ENCODE data around the gene KLHL15.

DNA sequence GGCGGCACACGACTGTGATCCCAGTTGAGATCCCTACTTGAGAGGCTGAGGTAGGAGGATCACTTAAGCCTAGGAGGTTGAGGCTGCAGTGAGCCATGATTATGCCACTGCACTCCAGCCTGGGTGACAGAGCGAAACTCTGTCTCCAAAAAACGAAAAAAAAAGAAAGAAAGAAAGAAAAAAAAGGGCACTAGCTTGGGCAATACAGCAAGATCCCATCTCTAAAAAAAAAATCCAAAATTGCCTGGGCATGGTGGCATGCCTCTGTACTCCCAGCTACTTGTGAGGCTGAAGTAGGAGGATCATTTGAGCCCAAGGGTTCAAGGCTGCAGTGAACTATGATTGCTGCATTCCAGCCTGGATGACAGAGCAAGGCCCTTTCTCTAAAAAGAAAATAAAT, 10.7 kb upstream of the KLHL15 start:
- TF ChIP-seq POLR2A (IDR thresholded peaks at IDR 0.05; ENCODE audit: low read depth, low read length) (no peak), MAZ (IDR thresholded peaks at IDR 0.05; ENCODE audit: borderline replicate concordance, low read depth, low read length) (no peak)
- TF ChIP-seq, protein P1, sequence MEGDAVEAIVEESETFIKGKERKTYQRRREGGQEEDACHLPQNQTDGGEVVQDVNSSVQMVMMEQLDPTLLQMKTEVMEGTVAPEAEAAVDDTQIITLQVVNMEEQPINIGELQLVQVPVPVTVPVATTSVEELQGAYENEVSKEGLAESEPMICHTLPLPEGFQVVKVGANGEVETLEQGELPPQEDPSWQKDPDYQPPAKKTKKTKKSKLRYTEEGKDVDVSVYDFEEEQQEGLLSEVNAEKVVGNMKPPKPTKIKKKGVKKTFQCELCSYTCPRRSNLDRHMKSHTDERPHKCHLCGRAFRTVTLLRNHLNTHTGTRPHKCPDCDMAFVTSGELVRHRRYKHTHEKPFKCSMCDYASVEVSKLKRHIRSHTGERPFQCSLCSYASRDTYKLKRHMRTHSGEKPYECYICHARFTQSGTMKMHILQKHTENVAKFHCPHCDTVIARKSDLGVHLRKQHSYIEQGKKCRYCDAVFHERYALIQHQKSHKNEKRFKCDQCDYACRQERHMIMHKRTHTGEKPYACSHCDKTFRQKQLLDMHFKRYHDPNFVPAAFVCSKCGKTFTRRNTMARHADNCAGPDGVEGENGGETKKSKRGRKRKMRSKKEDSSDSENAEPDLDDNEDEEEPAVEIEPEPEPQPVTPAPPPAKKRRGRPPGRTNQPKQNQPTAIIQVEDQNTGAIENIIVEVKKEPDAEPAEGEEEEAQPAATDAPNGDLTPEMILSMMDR (conservative IDR thresholded peaks at IDR 0.05; ENCODE audit: low read depth, low read length) = no peak
